Activated naive CD8-positive, alpha-beta T cell treated with anti-CD3 and anti-CD28 coated beads, Interleukin-2, amount 50 U/mL, for 24 hours (primary cell): ENCODE results near the gene VCPKMT.

Experiments used
- ATAC-seq: fragments of 150-1000 bp; cut with Tn5 transposase; one replicate; pipeline ENCODE4 v1.10.0; 2021
- DNase-seq: peaks from one replicate; pipeline ENCODE4 v3.0.0; 2021
- H3K27ac Mint-ChIP-seq: one replicate; pipeline ENCODE4 v1.8.0; 2021; ENCODE audit warnings: mild to moderate bottlenecking, mixed read lengths
- H3K27me3 Mint-ChIP-seq: one replicate; pipeline ENCODE4 v1.8.0; 2021; ENCODE audit warnings: mixed read lengths
- H3K36me3 Mint-ChIP-seq: one replicate; pipeline ENCODE4 v1.8.0; 2021; ENCODE audit warnings: low read depth, mixed read lengths
- H3K4me1 Mint-ChIP-seq: one replicate; pipeline ENCODE4 v1.8.0; 2021; ENCODE audit warnings: mixed read lengths
- H3K4me3 Mint-ChIP-seq: one replicate; pipeline ENCODE4 v1.8.0; 2021; ENCODE audit warnings: mild to moderate bottlenecking, moderate library complexity, mixed read lengths
- H3K9me3 Mint-ChIP-seq: one replicate; pipeline ENCODE4 v1.8.0; 2021; ENCODE audit warnings: mixed read lengths

VCPKMT gene

DNA sequence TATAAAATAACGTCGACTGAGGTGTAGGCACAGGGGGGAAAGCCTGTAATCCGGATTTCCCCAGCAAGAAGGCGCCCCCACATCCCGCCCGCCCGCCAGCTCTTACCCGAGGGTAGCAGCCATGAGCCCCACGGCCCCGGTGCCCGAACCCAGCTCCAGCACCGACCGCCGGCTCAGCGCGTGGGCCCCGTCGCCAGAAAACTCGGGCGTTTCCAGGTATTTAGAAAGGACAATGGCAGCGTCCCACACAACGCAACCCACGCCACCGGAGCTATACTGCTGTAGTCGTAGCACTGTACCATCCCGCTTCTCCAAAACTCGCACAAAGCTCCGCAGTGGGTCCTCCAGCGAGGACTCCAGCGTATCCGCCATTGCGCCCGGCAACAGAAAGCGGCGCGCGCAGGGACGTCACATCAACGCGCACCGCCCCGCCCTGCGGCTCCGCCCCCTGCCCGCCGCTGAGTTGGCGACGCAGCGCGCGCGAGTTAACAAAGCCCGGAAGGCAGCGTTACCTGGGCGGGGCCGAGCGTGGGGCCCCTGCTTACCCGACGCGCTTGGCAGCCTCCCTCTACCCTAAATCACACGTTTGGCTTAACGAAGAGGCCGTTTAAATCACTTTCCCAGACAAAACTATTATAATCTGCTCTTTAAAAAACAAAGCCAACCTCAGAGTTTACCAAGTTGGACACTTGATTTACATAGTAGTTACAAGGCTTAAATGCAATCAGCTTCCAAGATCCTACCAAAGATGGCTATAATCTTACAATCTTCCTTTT is at the start of gene VCPKMT:
VCPKMT (minus strand) TSS at position 392 of the 776 bp plus-strand sequence; CDS start at position 372, 20 bp downstream.
- peak; percentile 97 for DNase-seq
- Mint-ChIP-seq H3K36me3 (peaks cover 35% of the 10 kb centered on the region), H3K27ac (peak within 1 kb of the TSS; percentile 96), H3K27me3 (no peaks in the 10 kb centered on the region), H3K9me3 (no peaks in the 10 kb centered on the region), H3K4me1 (peaks cover 43% of the 10 kb centered on the region), H3K4me3 (peak within 1 kb of the TSS; percentile 95)
- peak; percentile 100 for ATAC-seq

GRCh38 chr14:50156111-50156510 is 39.7 kb upstream of the VCPKMT start:
- Mint-ChIP-seq H3K27me3 (no peaks in the 10 kb centered on the region), H3K4me3 (no peak overlapping the region), H3K4me1 (no peaks in the 10 kb centered on the region), H3K9me3 (no peaks in the 10 kb centered on the region), H3K36me3 (peaks cover 10% of the 10 kb centered on the region), H3K27ac (no peak overlapping the region)
- ATAC-seq (no peak), DNase-seq (no peak)

DNA sequence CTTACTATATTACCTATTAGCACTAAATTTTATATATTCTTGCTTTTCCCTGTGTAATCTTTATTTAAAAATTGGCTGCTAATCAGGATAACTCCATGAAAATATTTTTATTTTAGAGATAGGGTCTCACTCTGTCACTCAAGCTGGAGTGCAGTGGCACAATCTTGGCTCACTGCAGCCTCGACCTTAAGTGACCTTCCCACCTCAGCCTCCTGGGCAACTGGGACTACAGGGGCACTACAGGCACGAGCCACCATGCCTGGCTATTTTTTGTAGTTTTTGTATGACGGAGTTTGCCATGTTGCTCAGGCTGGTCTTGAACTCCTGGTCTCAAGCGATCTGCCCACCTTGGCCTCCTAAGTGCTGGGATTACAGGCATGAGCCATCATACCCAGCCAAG is 32.4 kb upstream of the VCPKMT start:
- Mint-ChIP-seq H3K36me3 (peaks cover 8% of the 10 kb centered on the region), H3K4me1 (no peaks in the 10 kb centered on the region), H3K4me3 (no peak overlapping the region), H3K27ac (no peak overlapping the region), H3K9me3 (no peaks in the 10 kb centered on the region), H3K27me3 (no peaks in the 10 kb centered on the region)
- DNase-seq (no peak), ATAC-seq (no peak)

- no peaks in the 10 kb centered on the region for H3K27me3 Mint-ChIP-seq
- H3K4me3 Mint-ChIP-seq, result no peak overlapping the region
- no peak for ATAC-seq
- no peaks in the 10 kb centered on the region for H3K4me1 Mint-ChIP-seq
- no peaks in the 10 kb centered on the region for H3K9me3 Mint-ChIP-seq
- no peak for DNase-seq
- no peak overlapping the region for H3K27ac Mint-ChIP-seq
- H3K36me3 Mint-ChIP-seq, result no peaks in the 10 kb centered on the region
Observed at GRCh38 chr14:50139192-50139591, 22.8 kb upstream of the VCPKMT start.

DNA sequence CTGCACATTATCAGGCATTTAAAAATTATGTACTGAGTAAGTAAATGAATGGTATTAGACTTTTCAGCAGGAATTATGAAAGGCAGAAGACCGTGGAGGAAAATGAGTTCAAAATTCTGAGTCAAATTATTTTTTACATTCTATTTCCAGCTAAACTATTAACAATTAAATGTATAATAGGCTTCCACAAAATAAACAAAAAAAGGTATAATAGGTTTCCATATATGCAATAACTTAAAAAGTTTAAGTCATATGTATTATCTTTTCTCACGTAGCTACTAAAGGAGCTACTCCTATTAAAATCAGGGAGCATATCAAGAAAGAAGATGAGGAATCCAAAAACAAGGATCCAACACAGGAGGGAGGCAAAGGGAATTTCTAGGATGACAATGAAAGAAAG is 11.4 kb upstream of the VCPKMT start:
- Mint-ChIP-seq H3K36me3 (peaks cover 28% of the 10 kb centered on the region), H3K27ac (no peak overlapping the region)
- ATAC-seq, result no peak

DNA sequence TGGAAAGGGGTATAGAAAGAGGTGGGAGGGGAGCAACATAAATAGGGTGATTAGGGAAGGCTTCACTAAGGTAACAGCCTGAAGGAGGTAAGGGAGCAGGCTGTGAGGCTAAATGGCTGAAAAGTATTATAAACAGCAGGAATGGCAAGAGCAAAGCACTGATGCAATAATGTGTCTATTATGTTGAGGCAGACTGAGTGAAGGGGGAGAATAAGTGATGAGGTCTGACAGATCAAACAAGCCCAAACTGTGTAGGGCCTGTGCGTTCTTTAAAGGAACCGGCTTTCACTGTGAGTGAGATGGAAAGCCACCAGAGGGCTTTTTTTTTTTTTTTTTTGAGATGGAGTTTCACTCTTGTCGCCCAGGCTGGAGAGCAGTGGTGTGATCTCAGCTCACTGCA is 6.7 kb upstream of the VCPKMT start:
- H3K4me3 Mint-ChIP-seq, result no peak overlapping the region
- H3K4me1 Mint-ChIP-seq, result no peaks in the 10 kb centered on the region
- peaks cover 16% of the 10 kb centered on the region for H3K36me3 Mint-ChIP-seq
- no peaks in the 10 kb centered on the region for H3K9me3 Mint-ChIP-seq
- no peak overlapping the region for H3K27ac Mint-ChIP-seq
- ATAC-seq (no peak), DNase-seq (no peak)
- no peaks in the 10 kb centered on the region for H3K27me3 Mint-ChIP-seq

More for the DNA sequence above, 11.4 kb upstream of the VCPKMT start:
- DNase-seq, result no peak
- H3K27me3 Mint-ChIP-seq, result no peaks in the 10 kb centered on the region
- H3K4me3 Mint-ChIP-seq, result no peak overlapping the region
- no peaks in the 10 kb centered on the region for H3K9me3 Mint-ChIP-seq
- no peaks in the 10 kb centered on the region for H3K4me1 Mint-ChIP-seq

DNA sequence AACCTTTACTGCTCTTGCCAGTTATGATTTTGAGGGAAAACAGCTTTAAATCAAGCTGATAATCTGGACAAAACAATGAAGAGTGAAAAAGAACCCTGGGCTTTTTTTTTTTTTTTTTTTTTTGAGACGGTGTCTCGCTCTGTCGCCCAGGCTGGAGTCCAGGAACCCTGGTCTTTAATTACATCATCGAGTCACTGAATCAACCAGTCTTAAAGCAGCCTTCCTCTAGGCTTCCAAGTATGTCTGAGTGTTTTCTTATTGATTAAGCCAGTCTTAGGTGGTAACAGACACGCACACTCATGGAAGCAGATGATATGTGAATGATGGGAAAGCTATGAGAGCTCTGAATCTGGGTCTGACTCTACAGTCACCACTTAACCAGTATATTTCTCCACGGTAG is 5.9 kb upstream of the VCPKMT start:
- Mint-ChIP-seq H3K4me3 (no peak overlapping the region), H3K4me1 (no peaks in the 10 kb centered on the region), H3K27me3 (no peaks in the 10 kb centered on the region), H3K9me3 (no peaks in the 10 kb centered on the region), H3K36me3 (peaks cover 16% of the 10 kb centered on the region), H3K27ac (no peak overlapping the region)
- no peak for ATAC-seq
- no peak for DNase-seq

GRCh38 chr14:50121486-50121885 is 5.1 kb upstream of the VCPKMT start:
- Mint-ChIP-seq H3K9me3 (no peaks in the 10 kb centered on the region), H3K4me3 (no peak overlapping the region), H3K27ac (no peak overlapping the region), H3K4me1 (peaks cover 5% of the 10 kb centered on the region), H3K27me3 (no peaks in the 10 kb centered on the region), H3K36me3 (peaks cover 16% of the 10 kb centered on the region)
- ATAC-seq (no peak), DNase-seq (no peak)

GRCh38 chr14:50117456-50117855 is 1.1 kb upstream of the VCPKMT start:
- ATAC-seq (no peak), DNase-seq (no peak)
- Mint-ChIP-seq H3K36me3 (peaks cover 30% of the 10 kb centered on the region), H3K4me3 (no peak overlapping the region), H3K27ac (no peak overlapping the region), H3K9me3 (no peaks in the 10 kb centered on the region), H3K4me1 (peaks cover 34% of the 10 kb centered on the region), H3K27me3 (no peaks in the 10 kb centered on the region)

GRCh38 chr14:50116966-50117365 is 594 bp upstream of the VCPKMT start:
- peaks cover 38% of the 10 kb centered on the region for H3K4me1 Mint-ChIP-seq
- DNase-seq (no peak), ATAC-seq (no peak)
- H3K27me3 Mint-ChIP-seq, result no peaks in the 10 kb centered on the region
- H3K36me3 Mint-ChIP-seq, result peaks cover 32% of the 10 kb centered on the region
- H3K27ac Mint-ChIP-seq, result peak overlapping the region; percentile 96
- H3K4me3 Mint-ChIP-seq, result peak overlapping the region; percentile 95
- no peaks in the 10 kb centered on the region for H3K9me3 Mint-ChIP-seq

- Mint-ChIP-seq H3K9me3 (no peaks in the 10 kb centered on the region), H3K27ac (peak overlapping the region; percentile 23), H3K4me1 (peaks cover 59% of the 10 kb centered on the region), H3K4me3 (peak overlapping the region; percentile 58), H3K36me3 (peaks cover 51% of the 10 kb centered on the region), H3K27me3 (no peaks in the 10 kb centered on the region)
- DNase-seq (no peak), ATAC-seq (no peak)
Observed at GRCh38 chr14:50113381-50114035, 2.9 kb downstream of the VCPKMT start.

GRCh38 chr14:50110323-50111037 is 5.9 kb downstream of the VCPKMT start:
- Mint-ChIP-seq H3K4me3 (no peak overlapping the region), H3K27ac (peak overlapping the region; percentile 73), H3K36me3 (peaks cover 54% of the 10 kb centered on the region), H3K27me3 (no peaks in the 10 kb centered on the region), H3K9me3 (no peaks in the 10 kb centered on the region), H3K4me1 (peaks cover 50% of the 10 kb centered on the region)
- DNase-seq (no peak), ATAC-seq (no peak)

GRCh38 chr14:50109342-50109741 is 7.0 kb downstream of the VCPKMT start:
- Mint-ChIP-seq H3K9me3 (no peaks in the 10 kb centered on the region), H3K4me3 (no peak overlapping the region), H3K27ac (no peak overlapping the region), H3K27me3 (no peaks in the 10 kb centered on the region), H3K4me1 (peaks cover 46% of the 10 kb centered on the region), H3K36me3 (peaks cover 49% of the 10 kb centered on the region)
- no peak for DNase-seq
- no peak for ATAC-seq

GRCh38 chr14:50107850-50108249 is 8.5 kb downstream of the VCPKMT start:
- H3K4me1 Mint-ChIP-seq, result peaks cover 48% of the 10 kb centered on the region
- peak overlapping the region; percentile 39 for H3K27ac Mint-ChIP-seq
- ATAC-seq, result no peak
- DNase-seq, result no peak
- no peaks in the 10 kb centered on the region for H3K27me3 Mint-ChIP-seq
- H3K9me3 Mint-ChIP-seq, result no peaks in the 10 kb centered on the region
- H3K4me3 Mint-ChIP-seq, result no peak overlapping the region
- peaks cover 40% of the 10 kb centered on the region for H3K36me3 Mint-ChIP-seq

DNA sequence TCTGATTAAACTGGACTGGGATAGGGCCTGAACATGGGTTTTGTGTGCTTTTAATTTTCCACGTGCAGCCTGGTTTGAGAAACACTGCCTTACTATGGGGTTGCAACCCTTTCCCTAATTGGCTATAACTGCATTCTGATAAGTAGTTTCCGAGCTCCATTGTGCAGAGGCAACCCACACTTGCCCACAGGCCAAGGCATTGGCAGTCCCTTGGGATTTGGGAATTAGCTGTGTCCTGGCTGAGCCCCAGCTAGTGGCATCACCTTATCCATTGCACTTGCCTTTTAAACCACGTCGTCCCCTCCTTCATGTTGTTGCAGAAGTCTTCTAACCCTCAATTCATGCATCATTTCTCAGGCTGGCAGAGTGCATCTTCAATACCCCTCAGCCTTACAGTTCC is 10.2 kb downstream of the VCPKMT start:
- Mint-ChIP-seq H3K4me1 (peaks cover 42% of the 10 kb centered on the region), H3K4me3 (no peak overlapping the region), H3K27ac (no peak overlapping the region)

More for the DNA sequence above, 10.2 kb downstream of the VCPKMT start:
- ATAC-seq (no peak), DNase-seq (no peak)
- H3K36me3 Mint-ChIP-seq, result peaks cover 31% of the 10 kb centered on the region
- no peaks in the 10 kb centered on the region for H3K9me3 Mint-ChIP-seq
- H3K27me3 Mint-ChIP-seq, result no peaks in the 10 kb centered on the region
